GM19351 (cell line): Measurements from ENCODE around the gene SNCAIP.

Experiments used
- ATAC-seq: cut with Tn5 transposase; IDR thresholded peaks from one replicate; pipeline ENCODE4 v1.9.1; 2021; ENCODE audit warnings: mild to moderate bottlenecking, moderate library complexity; ENCODE audit not compliant: unreplicated experiment

The SNCAIP gene

GRCh38 chr5:122392224-122392623 lies 80.2 kb downstream of the SNCAIP start:
- no peak for ATAC-seq

DNA sequence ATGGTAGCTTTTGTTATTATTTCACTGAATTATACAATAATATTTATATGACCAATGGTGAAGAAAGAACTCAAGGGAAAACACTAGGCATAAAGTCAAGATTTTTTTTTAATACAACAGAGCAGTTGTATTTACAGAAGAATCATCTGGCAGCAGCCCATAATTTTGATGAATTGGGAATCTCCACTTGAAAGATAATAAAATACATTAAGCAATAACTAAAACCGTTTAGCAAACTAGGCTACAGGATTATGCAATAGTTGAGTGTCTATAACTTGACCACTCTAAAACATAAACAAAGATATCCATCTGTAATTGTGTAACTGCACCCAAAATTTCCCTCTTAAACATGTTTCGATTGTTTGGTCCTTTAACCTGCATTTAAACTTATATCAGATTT lies 80.8 kb downstream of the SNCAIP start:
- no peak for ATAC-seq

DNA sequence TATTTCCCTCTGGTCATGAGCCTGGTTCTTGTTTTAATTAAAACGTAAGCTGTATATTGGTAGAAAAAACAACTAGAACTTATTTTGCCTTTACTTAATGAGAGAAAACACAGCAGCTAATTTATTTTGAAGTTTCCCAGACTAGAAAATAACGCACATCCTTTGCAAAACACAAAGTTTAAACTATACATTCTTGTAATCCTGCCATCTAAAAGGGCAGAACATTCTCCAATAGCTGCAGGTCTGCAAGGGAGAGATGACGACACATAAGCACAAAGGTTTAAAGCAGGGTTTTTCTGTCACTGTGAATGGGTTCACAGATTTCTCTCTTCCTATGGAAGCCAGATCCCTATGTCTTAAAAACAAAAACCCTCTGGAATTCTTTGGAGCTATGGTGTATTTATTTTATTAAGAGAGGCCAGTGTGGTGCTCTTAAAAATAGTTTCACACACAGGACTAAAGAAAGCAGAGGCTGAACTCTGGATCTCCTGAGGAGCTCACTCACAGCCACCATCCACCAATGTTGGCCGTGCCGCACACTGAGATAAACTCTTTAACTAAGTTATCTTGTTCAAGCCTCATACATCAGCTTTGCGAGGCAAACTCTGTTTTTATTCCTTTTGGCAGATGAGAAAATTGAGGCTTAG lies 82.4 kb downstream of the SNCAIP start:
- ATAC-seq = no peak

- no peak for ATAC-seq
Observed at GRCh38 chr5:122398016-122398415, 86.0 kb downstream of the SNCAIP start.

- ATAC-seq = no peak
Observed at GRCh38 chr5:122400341-122400740, 88.3 kb downstream of the SNCAIP start.

- ATAC-seq = no peak
Observed at GRCh38 chr5:122400938-122401337, 88.9 kb downstream of the SNCAIP start.

DNA sequence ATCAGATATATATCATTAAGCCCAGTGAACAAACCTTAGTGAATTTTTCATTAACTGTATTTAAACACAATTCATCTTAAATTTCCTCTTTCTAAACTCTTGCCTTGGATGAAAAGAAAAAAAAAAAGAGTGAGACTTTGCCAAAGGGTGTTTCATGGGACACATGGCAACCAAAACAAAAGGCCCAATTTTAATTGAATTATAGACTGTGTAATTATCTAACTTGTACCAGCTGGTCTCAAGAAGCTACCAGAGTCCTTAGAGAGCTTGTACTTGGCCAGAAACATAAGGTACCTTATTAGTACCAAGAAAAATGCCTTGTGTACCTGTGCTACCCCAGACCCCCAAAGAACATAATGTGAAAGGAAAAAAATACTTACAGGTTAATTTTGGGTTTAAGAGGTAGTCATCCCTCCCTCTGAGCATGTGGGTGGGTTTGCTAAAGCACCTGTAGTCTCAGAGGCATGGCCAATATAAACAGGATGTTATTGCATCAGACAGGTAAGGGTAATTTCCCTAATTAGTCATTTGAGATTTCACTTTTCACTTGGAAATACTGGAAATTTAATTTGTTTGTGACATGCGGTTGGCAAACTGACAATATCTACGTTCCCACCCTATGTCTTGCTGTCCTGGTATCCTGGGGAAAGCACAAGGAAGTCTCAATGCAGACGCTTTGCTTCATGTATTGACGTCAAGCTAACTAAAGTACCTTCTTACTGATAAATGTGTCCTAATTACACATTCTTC lies 90.1 kb downstream of the SNCAIP start:
- no peak for ATAC-seq

- no peak for ATAC-seq
Observed at GRCh38 chr5:122402955-122403685, 91.1 kb downstream of the SNCAIP start.

GRCh38 chr5:122404018-122404417 lies 92.0 kb downstream of the SNCAIP start:
- ATAC-seq = no peak

- no peak for ATAC-seq
Observed at GRCh38 chr5:122404653-122405362, 92.8 kb downstream of the SNCAIP start.

GRCh38 chr5:122405751-122406150 lies 93.7 kb downstream of the SNCAIP start:
- ATAC-seq = no peak

- no peak for ATAC-seq
Observed at GRCh38 chr5:122406181-122406580, 94.1 kb downstream of the SNCAIP start.

- ATAC-seq = peak; percentile 44
Observed at GRCh38 chr5:122408592-122409224, 96.7 kb downstream of the SNCAIP start.

GRCh38 chr5:122412966-122413365 lies 100.9 kb downstream of the SNCAIP start:
- ATAC-seq = peak; percentile 33

- ATAC-seq = peak; percentile 48
Observed at GRCh38 chr5:122413722-122414121, 101.7 kb downstream of the SNCAIP start.

DNA sequence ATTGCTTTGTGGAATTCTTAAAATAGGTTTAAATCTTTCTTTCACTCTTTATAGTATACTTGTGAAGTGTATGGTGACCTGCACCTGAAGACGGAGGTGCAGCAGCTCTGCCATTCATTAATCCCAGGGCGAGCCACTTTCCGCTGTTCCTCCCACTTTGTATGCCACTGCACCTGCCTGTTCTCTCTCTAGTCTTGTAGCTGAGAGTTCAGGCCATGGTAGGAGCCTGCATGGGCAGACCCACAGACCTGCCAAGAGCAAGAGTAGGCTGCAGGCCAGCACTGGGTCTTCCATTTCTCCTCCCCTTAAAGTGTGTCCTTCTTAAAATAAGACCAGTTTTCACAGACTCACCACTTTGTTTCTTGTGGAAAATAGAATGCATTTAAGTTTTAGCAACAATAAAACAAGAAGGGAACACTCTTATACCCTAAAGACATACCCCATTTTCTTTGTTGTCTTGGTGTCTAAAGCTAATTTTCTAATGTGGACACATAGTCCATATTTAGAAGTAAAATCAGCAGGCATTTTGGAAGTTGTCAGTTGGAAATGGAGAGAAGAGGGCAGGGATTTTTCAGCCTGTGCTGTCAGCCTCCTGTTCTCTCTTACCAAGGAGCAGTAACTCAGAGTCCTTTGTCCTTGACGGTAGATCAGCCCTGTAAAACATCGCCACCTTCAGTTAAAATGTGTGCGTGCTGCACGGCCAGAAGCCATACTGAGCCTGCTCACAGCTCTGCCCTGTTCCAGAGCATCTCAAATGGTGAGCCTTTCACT lies 103.2 kb downstream of the SNCAIP start:
- ATAC-seq = peak; percentile 84

GRCh38 chr5:122415801-122416120 lies 103.7 kb downstream of the SNCAIP start:
- no peak for ATAC-seq

DNA sequence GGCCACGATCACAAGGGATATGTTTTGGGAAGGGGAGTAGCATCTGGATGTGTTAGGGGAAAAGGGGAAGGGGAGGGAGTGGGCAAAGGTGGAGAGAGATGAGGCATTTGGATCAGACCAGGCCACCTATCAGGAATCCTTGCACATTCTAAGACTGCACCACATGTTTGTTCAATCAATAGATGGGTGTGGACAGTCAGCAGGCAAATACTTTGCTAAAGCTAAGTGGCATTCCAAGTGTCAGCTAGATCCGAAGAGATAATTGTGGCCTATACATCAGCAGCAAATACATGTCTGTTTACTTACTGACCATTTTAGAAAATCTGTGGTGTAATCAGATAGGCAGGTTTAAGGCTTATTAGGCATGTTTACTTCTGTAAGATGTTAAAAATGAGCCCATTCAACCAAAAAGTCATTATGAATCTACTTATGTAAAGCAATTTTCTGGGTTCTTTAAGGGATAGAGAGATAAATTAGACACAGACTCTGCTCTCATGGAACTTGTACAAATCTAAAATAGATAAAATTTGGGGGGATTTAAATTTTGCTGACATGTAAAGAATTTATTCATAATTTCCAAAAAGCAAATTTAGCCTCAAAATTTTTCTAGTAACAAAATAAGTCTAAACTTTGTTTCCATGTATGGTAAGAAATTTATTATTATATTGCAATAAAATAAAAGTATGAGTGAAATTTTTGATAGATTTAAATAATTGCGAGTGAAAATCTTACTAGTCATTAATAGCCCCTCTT lies 107.3 kb downstream of the SNCAIP start:
- ATAC-seq = no peak

DNA sequence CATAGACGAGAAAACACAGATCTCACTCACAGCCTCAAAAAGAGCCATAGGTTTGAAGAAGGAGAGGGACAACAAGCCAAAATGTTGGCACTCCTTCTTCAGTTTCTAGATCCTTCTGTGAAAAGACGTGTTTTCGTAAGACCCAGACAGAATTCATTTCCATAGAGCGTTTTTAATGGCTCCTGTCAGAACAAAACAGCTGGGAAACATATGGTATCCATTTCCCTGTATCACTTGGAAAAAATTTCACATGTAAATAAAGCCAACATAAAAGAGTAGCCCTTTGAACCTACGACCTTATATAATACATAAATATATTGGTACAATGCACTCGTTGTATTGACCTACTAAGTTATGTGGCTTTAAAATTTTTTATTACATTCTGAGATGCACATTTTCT lies 108.1 kb downstream of the SNCAIP start:
- ATAC-seq = no peak
